Skeletal muscle tissue (tissue), 4 donors: Measurements from ENCODE around the gene FAXDC2. TPM values are rescaled to one million over a fixed set of nuclear protein-coding genes. Genes with fewer than 3 reads are reported as not detected.

ENCODE experiments used
- H3K27ac ChIP-seq: one replicate; pipeline ENCODE4 v1.7.0; 2013; ENCODE audit warnings: mild to moderate bottlenecking, low read depth, low read length, inconsistent platforms
- H3K27me3 ChIP-seq, 3 donors: one replicate each; pipeline ENCODE4 v1.7.0; 2013; ENCODE audit warnings: low read length in 3 of 3; ENCODE audit not compliant: control insufficient read depth in 3 of 3, insufficient read depth in 3 of 3
- H3K36me3 ChIP-seq, 3 donors: one replicate each; pipeline ENCODE4 v1.7.0; 2013; ENCODE audit warnings: low read length in 3 of 3; ENCODE audit not compliant: control insufficient read depth in 3 of 3, insufficient read depth in 3 of 3
- H3K4me1 ChIP-seq, 3 donors: one replicate each; pipeline ENCODE4 v1.7.0; 2013; ENCODE audit warnings: low read length in 3 of 3, mild to moderate bottlenecking in 3 of 3; ENCODE audit not compliant: control insufficient read depth in 3 of 3, insufficient read depth in 3 of 3
- H3K4me3 ChIP-seq, 3 donors: one replicate each; pipeline ENCODE4 v1.7.0; 2013; ENCODE audit warnings: low read length in 3 of 3
- H3K9ac ChIP-seq, 3 donors: one replicate each; pipeline ENCODE4 v1.7.0; 2013; ENCODE audit warnings: low read length in 3 of 3, mild to moderate bottlenecking in 3 of 3, moderate library complexity in 2 of 3, low read depth in 1 of 3
- H3K9me3 ChIP-seq, 3 donors: one replicate each; pipeline ENCODE4 v1.7.0; 2013; ENCODE audit warnings: low read length in 3 of 3; ENCODE audit not compliant: control insufficient read depth in 3 of 3
- total RNA-seq: library from RNA; depleted of rRNA; stranded (reverse); fragments of >200 nt; gene quantifications from one replicate; pipeline ENCODE4 v1.2.3, GENCODE V29; 2014
- donor health status: Osteomylitis.

Gene FAXDC2, protein sequence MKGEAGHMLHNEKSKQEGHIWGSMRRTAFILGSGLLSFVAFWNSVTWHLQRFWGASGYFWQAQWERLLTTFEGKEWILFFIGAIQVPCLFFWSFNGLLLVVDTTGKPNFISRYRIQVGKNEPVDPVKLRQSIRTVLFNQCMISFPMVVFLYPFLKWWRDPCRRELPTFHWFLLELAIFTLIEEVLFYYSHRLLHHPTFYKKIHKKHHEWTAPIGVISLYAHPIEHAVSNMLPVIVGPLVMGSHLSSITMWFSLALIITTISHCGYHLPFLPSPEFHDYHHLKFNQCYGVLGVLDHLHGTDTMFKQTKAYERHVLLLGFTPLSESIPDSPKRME
- total RNA-seq, result 8.4 TPM

DNA sequence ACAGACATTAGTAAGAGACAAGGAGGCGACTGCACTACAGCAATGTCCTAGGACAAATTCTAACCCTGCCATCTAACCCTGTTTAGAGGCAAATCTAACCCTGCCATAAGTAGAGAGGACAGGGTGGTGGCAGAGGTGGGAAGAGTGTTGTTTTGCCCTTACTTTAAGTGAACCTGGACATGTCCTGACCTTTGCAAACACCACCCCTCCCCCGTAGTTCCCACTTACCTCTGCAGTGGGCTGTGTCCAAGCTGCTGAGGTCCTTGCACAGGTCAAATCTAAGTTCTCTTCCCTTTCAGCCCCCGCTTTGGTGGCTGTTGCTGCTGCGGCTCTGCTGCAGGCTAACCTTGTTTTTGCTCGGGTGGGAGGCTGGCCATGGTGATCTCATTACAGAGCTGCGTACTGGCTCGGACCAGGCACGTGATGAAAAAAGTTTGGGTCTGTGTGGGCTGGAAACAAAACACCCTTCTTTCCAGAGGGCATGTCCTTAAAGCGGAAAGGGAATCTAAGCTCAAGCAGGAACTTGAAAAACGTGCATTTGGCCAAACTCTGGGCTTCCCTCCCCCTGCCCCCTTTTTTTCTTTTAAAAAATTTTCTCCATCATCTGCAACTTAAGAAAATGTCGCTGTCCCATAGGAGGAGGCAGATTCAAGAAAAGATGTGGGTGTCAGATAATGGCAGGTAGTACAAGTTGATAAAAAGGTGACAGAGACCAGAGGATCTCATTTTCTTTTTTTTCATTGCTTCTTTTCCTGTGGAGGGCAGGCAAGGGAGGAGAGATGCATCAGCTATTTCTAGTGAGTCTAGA, at the start of gene FAXDC2:
Gene FAXDC2 (minus strand): TSS at position 349 of the 808 bp plus-strand sequence. CDS start 12,425 bp downstream, outside the sequence.
- H3K9ac ChIP-seq, result peak within 1 kb of the TSS; percentile 77 to 93 (median 86)
- no peaks in the 10 kb centered on the region for H3K9me3 ChIP-seq
- peak within 1 kb of the TSS; percentile 81 for H3K27ac ChIP-seq
- peak within 1 kb of the TSS; percentile 87 to 90 (median 90) for H3K4me3 ChIP-seq
- H3K36me3 ChIP-seq, result no peaks in the 10 kb centered on the region
- H3K4me1 ChIP-seq, result peaks cover 8 to 20% (median 17%) of the 10 kb centered on the region in 3 donors
- no peaks in the 10 kb centered on the region for H3K27me3 ChIP-seq

DNA sequence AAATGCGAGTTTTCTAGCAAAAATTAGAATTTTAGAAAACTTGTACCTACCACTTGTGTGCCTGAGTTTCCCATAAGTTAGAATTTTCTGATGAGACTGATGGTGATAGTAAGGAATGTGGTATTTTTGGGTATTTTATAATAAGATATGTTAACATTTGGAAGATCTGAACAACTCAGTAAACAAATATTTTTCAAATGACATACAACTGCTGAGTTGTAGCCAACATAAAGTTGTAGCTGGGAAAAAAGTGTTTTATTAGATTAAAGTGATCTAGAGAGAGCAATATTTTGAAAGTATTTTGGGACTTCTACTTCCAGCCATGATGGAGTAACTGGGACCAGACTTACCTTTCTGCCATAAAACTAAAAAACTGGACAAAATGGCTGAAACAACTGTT, 49.7 kb upstream of the FAXDC2 start:
- H3K9me3 ChIP-seq, result no peaks in the 10 kb centered on the region
- H3K27me3 ChIP-seq, result no peaks in the 10 kb centered on the region
- H3K27ac ChIP-seq, result no peak overlapping the region
- H3K36me3 ChIP-seq, result peaks cover 40 to 81% (median 76%) of the 10 kb centered on the region in 3 donors
- H3K4me1 ChIP-seq, result no peaks in the 10 kb centered on the region
- H3K9ac ChIP-seq, result no peak overlapping the region
- no peak overlapping the region for H3K4me3 ChIP-seq

DNA sequence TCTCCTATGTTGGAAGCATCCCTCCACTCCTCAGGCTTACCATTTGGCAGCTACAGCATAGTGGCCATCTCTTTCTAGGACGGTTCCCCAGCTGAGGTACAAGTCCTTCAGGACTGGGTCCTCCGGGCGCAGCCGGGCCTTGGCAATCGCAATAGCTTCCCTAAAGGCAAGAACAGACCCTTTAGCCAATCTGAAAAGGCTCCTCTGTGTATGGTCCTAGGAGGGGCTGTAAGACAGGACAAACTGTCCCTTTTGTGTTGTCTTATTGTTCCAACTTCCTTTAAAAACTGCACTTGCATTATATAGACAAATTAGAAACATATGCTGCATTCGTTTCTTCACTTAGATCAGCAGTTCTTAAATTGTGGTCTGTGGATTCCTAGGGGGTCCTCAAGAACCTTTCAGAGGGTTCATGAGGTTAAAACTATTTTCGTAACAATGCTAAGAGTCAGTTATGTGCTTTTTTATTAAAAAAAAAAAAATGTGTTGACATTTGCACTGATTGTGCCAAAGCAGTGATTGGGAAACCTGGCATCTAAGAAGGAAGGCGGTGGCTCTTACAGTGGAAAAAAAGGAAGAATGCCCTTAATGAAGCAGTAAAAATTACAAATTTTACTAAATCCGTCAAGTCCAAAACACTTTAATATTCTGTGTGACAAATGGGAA, 48.9 kb upstream of the FAXDC2 start:
- no peak overlapping the region for H3K9ac ChIP-seq
- no peaks in the 10 kb centered on the region for H3K9me3 ChIP-seq
- no peaks in the 10 kb centered on the region for H3K27me3 ChIP-seq
- H3K4me3 ChIP-seq, result no peak overlapping the region
- H3K27ac ChIP-seq, result no peak overlapping the region
- H3K4me1 ChIP-seq, result no peaks in the 10 kb centered on the region
- H3K36me3 ChIP-seq, result peaks cover 41 to 76% (median 74%) of the 10 kb centered on the region in 3 donors

DNA sequence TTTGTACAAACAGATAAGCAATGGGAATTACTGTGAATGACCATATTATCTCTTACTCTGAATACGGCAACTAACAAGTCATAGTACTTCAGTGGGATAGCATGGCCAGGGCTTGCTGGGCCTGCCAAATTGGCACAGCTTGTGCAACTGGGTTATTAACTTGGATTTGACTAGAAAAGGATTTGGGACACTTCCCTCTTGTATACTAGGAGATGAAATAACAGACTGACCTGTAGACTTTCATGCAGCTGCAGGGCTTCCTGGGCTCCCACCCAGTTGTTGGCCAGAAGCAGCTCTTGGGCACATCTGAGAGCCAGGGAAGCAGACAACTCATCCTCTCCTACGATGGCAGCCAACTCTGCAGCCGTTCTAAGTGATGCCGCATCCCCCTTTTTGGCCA, 47.8 kb upstream of the FAXDC2 start:
- H3K9ac ChIP-seq, result no peak overlapping the region
- H3K4me1 ChIP-seq, result no peaks in the 10 kb centered on the region
- H3K4me3 ChIP-seq, result no peak overlapping the region
- peaks cover 41 to 79% (median 74%) of the 10 kb centered on the region in 3 donors for H3K36me3 ChIP-seq
- no peaks in the 10 kb centered on the region for H3K9me3 ChIP-seq
- H3K27ac ChIP-seq, result no peak overlapping the region
- no peaks in the 10 kb centered on the region for H3K27me3 ChIP-seq

DNA sequence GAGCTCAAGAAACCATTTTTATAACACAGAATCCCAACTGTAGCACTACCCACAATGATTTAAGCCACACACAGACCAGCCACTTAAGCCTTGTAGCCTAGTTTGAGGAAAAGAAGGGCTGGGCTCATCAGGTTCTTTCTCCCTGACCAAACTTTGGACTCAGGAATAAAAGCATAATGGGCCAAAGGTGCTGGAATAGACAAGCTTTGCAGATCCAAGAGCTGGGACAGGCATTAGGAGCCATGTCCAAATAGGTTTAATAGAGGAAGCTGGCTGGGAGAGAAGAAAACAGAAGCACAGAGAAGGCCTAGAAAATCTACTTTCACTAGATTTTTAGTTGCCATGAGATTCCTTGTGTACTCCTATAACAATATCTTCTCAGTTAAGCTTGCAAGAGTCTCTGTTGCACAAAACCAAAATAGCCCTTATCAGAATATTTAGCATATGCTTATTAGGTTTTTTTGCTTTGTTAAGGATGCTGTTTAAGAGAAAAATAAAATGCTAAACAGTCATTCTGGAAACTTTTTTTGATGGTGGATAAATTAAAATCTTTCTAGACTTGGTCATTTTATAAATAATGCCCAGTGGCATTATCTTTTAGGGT, 46.3 kb upstream of the FAXDC2 start:
- Histone ChIP-seq H3K27me3 (no peaks in the 10 kb centered on the region), H3K9ac (no peak overlapping the region), H3K4me3 (no peak overlapping the region), H3K9me3 (no peaks in the 10 kb centered on the region), H3K27ac (no peak overlapping the region), H3K36me3 (peaks cover 41 to 73% (median 69%) of the 10 kb centered on the region in 3 donors), H3K4me1 (peaks cover 0 to 3% (median 0%) of the 10 kb centered on the region in 3 donors)

DNA sequence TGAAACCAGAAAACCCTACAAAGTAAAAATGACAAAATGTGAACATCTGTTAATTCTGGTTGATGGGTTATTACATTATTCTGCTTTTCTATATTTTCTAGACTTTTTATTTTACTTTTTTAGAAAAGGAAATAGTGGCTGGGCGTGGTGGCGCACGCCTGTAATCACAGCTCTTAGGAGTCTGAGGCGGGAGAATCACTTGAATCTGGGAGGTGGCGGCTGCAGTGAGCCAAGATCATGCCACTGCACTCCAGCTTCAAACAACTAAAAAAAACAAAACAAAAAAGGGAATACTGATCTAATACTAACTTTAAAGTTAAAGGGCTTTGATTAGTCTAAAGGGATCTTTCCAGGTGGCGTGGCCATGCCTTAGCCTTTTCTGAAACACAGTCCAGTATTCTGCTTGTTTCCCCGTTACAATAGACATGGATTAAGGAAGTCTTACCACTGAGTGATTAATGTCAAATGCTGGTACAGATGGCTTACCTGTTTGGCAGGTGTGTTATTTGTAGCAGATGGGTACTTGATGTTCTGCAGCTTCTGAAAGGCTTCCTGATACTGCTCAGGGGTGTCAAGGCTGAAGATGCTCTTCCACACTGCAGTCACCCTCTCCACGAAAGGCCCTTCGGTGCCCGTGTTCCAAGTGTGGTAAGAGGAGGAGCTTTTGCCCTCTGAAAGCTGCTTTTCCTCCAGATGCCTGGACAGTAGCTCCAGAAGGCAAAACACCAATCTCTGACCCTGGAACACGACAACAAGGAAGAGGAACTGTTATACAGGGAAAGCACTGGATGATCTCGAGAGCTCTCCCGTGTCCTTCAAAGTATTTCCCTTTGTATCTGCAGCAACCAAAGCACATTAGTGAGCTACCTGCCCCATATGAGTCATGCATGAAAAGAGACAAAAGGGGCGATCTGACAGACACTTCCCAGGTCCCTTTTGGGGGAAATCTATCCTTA, 45.5 kb upstream of the FAXDC2 start:
- H3K27ac ChIP-seq, result no peak overlapping the region
- H3K4me3 ChIP-seq, result no peak overlapping the region
- H3K9ac ChIP-seq, result no peak overlapping the region
- no peaks in the 10 kb centered on the region for H3K9me3 ChIP-seq
- peaks cover 42 to 72% (median 69%) of the 10 kb centered on the region in 3 donors for H3K36me3 ChIP-seq
- H3K27me3 ChIP-seq, result no peaks in the 10 kb centered on the region
- H3K4me1 ChIP-seq, result peaks cover 0 to 3% (median 0%) of the 10 kb centered on the region in 3 donors

DNA sequence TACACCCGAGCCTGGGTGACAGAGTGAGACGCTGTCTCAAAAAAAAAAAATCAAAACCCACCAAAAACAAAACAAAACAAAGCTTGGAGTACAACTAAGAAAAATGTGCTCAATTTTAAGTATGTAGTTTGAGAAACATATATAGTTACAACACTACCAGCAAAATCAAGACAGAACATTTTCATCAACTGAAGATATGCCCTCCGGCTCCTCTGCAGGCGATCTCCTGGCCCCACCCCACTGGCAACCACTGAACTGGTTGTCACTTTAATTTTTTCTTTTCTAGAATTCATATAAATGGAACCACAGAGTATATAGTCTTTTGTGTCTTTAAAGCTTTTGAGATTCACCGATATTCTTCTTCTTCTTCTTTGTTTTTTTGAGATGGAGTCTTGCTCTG, 43.0 kb upstream of the FAXDC2 start:
- H3K4me3 ChIP-seq, result no peak overlapping the region
- H3K9me3 ChIP-seq, result no peaks in the 10 kb centered on the region
- H3K9ac ChIP-seq, result no peak overlapping the region
- H3K4me1 ChIP-seq, result peaks cover 0 to 3% (median 0%) of the 10 kb centered on the region in 3 donors
- peaks cover 52 to 68% (median 65%) of the 10 kb centered on the region in 3 donors for H3K36me3 ChIP-seq
- no peak overlapping the region for H3K27ac ChIP-seq
- no peaks in the 10 kb centered on the region for H3K27me3 ChIP-seq

DNA sequence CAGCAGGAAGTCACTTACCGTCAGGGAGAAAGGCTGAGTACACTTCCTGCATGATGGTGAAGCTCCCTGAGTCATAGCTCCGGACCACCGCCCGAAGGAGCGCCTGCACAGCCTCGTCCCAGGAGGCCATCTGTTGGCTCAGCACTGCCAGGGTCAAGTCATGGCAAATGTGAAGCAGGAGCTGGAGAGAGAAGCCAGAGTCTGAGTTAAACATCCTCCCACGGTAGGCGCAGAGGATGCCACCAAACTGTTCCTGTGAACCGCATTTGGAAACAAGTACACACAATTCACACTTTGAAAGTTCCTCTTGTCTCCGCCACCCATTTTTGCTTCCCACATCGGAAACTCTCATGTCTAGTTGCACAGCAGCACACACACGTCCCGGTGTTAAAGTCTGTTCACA, 42.0 kb upstream of the FAXDC2 start:
- H3K4me1 ChIP-seq, result peaks cover 0 to 3% (median 0%) of the 10 kb centered on the region in 3 donors
- H3K36me3 ChIP-seq, result peaks cover 54 to 71% (median 71%) of the 10 kb centered on the region in 3 donors
- no peak overlapping the region for H3K4me3 ChIP-seq
- no peak overlapping the region for H3K27ac ChIP-seq
- H3K27me3 ChIP-seq, result no peaks in the 10 kb centered on the region
- no peaks in the 10 kb centered on the region for H3K9me3 ChIP-seq
- H3K9ac ChIP-seq, result no peak overlapping the region

DNA sequence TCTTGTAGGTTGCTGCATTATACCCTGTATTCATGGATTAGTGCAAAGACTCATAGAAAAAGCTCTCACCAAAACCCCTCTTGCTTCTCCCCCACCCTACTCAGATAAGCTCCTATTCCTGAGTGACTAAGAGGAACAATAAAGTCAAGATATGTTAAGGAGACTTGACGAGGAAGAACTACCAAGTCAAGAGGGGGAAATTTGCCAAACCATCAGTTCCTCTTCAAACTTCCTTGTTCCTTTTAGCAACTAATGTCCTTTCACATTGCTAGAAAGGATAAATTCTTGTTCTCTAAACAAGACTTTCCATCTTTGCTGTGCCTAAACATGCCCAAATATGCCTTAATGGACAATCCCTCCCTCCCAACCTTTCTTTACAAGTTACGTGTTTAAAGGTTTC, 35.0 kb upstream of the FAXDC2 start:
- H3K27ac ChIP-seq, result no peak overlapping the region
- H3K4me3 ChIP-seq, result no peak overlapping the region
- H3K4me1 ChIP-seq, result no peaks in the 10 kb centered on the region
- H3K27me3 ChIP-seq, result no peaks in the 10 kb centered on the region
- H3K9ac ChIP-seq, result no peak overlapping the region
- peaks cover 0 to 13% (median 0%) of the 10 kb centered on the region in 3 donors for H3K9me3 ChIP-seq
- H3K36me3 ChIP-seq, result peaks cover 34 to 40% (median 39%) of the 10 kb centered on the region in 3 donors
